T-helper 1 cell treated with Interleukin-12 subunit alpha and Interleukin-12 subunit beta and Interleukin-4 antibody, amounts not matched to agents 30 μg/mL and 1 μg/mL, for 36 hours (primary cell): Measurements from ENCODE around the gene RBMX.
"Not testable (repeated sequence)": the region's sequence is repeated elsewhere in the genome, so short reads cannot be mapped to it uniquely, and the experiment has no call there.

ENCODE experiments used
- H3K27ac Mint-ChIP-seq: one replicate; pipeline ENCODE4 v1.8.0; 2021; ENCODE audit warnings: mild to moderate bottlenecking, mixed read lengths
- H3K27me3 Mint-ChIP-seq: one replicate; pipeline ENCODE4 v1.8.0; 2021; ENCODE audit warnings: low read depth, mixed read lengths
- H3K36me3 Mint-ChIP-seq: one replicate; pipeline ENCODE4 v1.8.0; 2021; ENCODE audit warnings: low read depth, mixed read lengths
- H3K4me1 Mint-ChIP-seq: one replicate; pipeline ENCODE4 v1.8.0; 2021; ENCODE audit warnings: low read depth, mixed read lengths
- H3K4me3 Mint-ChIP-seq: one replicate; pipeline ENCODE4 v1.8.0; 2021; ENCODE audit warnings: mild to moderate bottlenecking, moderate library complexity, mixed read lengths
- H3K9me3 Mint-ChIP-seq: one replicate; pipeline ENCODE4 v1.8.0; 2021; ENCODE audit warnings: mixed read lengths

The RBMX gene

DNA sequence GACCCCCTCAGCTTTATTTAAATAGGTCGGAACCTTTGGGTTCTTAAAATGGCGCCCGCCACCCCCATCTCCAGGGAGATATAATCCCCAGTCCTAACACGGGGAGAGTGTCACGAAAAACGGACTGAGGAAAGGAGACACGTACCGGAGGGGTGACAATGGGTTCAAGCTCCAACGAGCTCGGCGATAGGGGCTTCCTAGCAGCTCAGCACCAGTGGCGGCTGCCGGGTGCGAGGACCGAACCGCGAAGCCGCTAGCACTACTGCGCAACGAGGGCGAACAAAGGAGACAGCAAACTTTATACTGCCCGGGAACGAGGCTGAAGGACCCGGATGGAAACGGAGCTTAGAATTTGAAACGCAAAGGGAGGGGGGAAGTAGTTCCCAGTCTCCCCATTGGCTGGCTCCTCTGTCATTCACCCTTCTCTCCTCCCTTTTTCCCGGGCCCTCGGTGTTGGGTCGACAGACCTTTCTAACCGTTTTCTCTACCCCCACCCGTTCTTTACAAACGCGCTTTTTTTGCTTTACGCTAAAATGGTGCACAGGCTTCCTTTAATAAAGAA, at the start of gene RBMX:
Gene RBMX (minus strand): TSS at position 274 of the 562 bp plus-strand sequence. CDS start 1,298 bp downstream, outside the sequence.
- Mint-ChIP-seq H3K36me3 (peaks cover 22% of the 10 kb centered on the region), H3K9me3 (no peaks in the 10 kb centered on the region), H3K27me3 (no peaks in the 10 kb centered on the region), H3K27ac (peak within 1 kb of the TSS; percentile 99), H3K4me3 (peak within 1 kb of the TSS; percentile 95), H3K4me1 (peaks cover 13% of the 10 kb centered on the region)

GRCh38 chrX:136921438-136921837, 40.9 kb upstream of the RBMX start:
- not testable (repeated sequence) for H3K4me3 Mint-ChIP-seq, H3K27ac Mint-ChIP-seq, H3K36me3 Mint-ChIP-seq, H3K9me3 Mint-ChIP-seq, H3K27me3 Mint-ChIP-seq, H3K4me1 Mint-ChIP-seq

DNA sequence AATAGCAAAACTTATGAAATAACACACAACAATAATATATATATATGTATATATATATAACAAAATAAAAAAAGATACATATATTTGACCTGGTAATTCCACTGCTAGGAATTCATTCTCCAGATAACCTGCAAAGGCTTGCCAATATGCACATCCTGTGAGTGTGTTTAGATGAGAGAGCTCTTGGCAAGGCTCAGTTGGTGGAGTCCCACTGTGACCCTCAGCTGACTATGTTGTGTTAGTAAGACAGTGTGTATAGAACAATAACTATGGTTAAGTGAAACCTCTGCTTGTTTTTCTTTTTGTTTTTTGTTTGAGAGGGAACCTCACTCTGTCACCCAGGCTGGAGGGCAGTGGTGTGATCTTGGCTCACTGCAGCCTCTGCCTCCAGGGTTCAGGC, 39.5 kb upstream of the RBMX start:
- Mint-ChIP-seq H3K27me3 (no peaks in the 10 kb centered on the region), H3K4me3 (no peak overlapping the region), H3K9me3 (no peaks in the 10 kb centered on the region), H3K4me1 (peaks cover 1% of the 10 kb centered on the region), H3K36me3 (peaks cover 2% of the 10 kb centered on the region), H3K27ac (no peak overlapping the region)

- H3K36me3 Mint-ChIP-seq, result no peaks in the 10 kb centered on the region
- H3K4me1 Mint-ChIP-seq, result no peaks in the 10 kb centered on the region
- no peaks in the 10 kb centered on the region for H3K9me3 Mint-ChIP-seq
- no peak overlapping the region for H3K27ac Mint-ChIP-seq
- no peak overlapping the region for H3K4me3 Mint-ChIP-seq
- H3K27me3 Mint-ChIP-seq, result no peaks in the 10 kb centered on the region
Measured at GRCh38 chrX:136916827-136917226, 36.3 kb upstream of the RBMX start.

- H3K27me3 Mint-ChIP-seq, H3K36me3 Mint-ChIP-seq, H3K27ac Mint-ChIP-seq, H3K9me3 Mint-ChIP-seq: not testable (repeated sequence)
- Mint-ChIP-seq H3K4me1 (peaks cover 15% of the 10 kb centered on the region), H3K4me3 (peak overlapping the region; percentile 44)
Measured at GRCh38 chrX:136911661-136912060, 31.1 kb upstream of the RBMX start.

DNA sequence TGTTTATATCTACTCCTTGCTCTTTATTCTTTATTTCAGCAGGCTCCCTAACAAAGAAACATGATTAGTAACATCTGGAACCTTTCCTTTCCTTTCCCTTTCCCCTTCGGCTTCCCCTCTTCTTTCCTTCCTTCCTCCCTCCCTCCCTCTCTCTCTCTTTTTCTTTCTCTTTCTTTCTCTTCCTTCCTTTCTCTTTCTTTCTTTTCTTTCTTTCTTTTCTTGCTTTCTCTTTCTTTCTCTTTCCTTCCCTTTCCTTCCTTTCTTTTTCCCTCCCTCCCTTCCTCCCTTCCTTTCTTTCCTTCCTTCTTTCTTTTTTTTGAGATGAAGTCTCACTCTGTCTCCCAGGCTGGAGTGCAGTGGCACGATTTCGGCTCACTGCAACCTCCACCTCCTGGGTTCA, 30.7 kb upstream of the RBMX start:
- Mint-ChIP-seq H3K27ac (no peak overlapping the region), H3K4me1 (peaks cover 15% of the 10 kb centered on the region), H3K4me3 (peak overlapping the region; percentile 44), H3K9me3 (no peaks in the 10 kb centered on the region), H3K27me3 (no peaks in the 10 kb centered on the region), H3K36me3 (no peaks in the 10 kb centered on the region)

DNA sequence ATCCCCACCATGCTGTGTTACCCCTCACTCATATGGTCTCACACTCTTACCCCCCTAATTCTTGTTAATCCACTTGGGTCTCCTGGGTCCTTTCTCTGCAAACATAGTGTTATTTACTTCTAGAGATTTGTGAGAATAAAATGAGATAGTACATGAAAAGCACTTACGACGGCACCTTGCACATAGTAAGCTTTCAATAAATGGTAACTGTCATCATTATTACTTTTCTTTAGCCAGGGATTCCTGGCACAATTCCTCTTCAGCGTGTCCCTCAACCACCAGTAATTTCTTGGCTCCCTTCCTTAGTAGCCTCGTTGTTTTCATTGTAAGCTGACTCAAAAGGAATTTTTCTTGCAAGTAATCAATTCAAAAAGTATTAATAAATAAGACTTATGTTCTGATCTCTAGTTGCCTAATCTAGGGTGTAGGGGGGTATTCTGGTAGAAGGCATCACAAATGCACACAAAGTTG, 30.1 kb upstream of the RBMX start:
- Mint-ChIP-seq H3K36me3 (no peaks in the 10 kb centered on the region), H3K27me3 (no peaks in the 10 kb centered on the region), H3K27ac (peak overlapping the region; percentile 81), H3K9me3 (no peaks in the 10 kb centered on the region), H3K4me3 (peak overlapping the region; percentile 92), H3K4me1 (peaks cover 15% of the 10 kb centered on the region)

GRCh38 chrX:136909706-136910564, 29.4 kb upstream of the RBMX start:
- peak overlapping the region; percentile 92 for H3K4me3 Mint-ChIP-seq
- no peaks in the 10 kb centered on the region for H3K36me3 Mint-ChIP-seq
- peak overlapping the region; percentile 81 for H3K27ac Mint-ChIP-seq
- H3K4me1 Mint-ChIP-seq, result peaks cover 15% of the 10 kb centered on the region
- H3K9me3 Mint-ChIP-seq, result no peaks in the 10 kb centered on the region
- no peaks in the 10 kb centered on the region for H3K27me3 Mint-ChIP-seq

DNA sequence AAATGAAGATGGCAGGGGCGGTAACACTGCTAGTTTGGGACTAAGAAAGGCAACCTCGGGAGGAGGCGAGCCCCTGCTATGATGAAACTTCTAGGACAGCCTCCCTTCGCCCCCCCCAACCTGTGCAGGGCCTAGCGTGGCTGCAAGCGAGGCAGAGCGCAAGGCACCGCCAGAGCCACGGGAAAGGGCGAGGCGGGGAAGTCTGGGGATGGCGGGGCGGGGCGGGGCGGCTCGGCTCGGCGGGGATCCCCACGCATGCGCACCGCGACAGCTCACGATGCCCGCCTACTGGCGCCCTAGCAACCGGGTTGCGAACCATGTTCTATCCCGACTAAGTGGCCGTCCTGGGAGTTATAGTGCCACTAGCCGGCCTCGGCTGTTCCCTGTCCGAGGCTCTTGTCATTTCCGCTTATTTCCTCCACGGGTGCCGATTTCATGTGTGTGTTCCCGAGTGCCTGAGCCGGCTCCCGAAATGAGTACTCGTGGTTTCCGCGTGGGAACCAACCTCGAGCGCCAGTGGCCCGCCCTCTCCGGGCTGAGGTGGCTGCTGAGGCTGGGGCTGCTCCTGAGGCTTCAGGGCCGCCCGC, 28.7 kb upstream of the RBMX start:
- Mint-ChIP-seq H3K27ac (peak overlapping the region; percentile 81), H3K27me3 (no peaks in the 10 kb centered on the region), H3K36me3 (no peaks in the 10 kb centered on the region), H3K4me1 (peaks cover 15% of the 10 kb centered on the region), H3K9me3 (no peaks in the 10 kb centered on the region), H3K4me3 (peak overlapping the region; percentile 92)

DNA sequence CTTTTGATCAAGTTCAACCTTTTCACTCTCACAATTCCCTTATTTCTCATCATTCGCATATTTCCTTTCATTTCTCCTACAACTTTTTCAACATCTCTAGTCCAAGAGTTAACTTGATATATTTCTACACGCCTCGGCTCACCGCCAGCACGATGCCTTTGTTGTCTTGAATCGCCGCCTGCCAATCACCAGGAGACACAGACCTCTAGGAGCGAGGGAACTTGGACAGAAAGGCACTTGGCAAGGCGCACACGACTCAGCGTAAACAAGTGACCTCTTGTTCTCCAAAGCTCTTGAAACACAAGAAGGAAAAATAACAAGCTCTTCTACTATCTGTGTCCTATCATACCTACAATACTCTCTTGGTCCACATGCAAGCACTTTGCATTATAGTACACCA, 27.1 kb upstream of the RBMX start:
- Mint-ChIP-seq H3K27ac (no peak overlapping the region), H3K4me3 (no peak overlapping the region), H3K4me1 (peaks cover 15% of the 10 kb centered on the region), H3K27me3 (no peaks in the 10 kb centered on the region), H3K9me3 (no peaks in the 10 kb centered on the region), H3K36me3 (no peaks in the 10 kb centered on the region)

- H3K27me3 Mint-ChIP-seq, result no peaks in the 10 kb centered on the region
- no peaks in the 10 kb centered on the region for H3K9me3 Mint-ChIP-seq
- no peaks in the 10 kb centered on the region for H3K36me3 Mint-ChIP-seq
- H3K4me3 Mint-ChIP-seq, result no peak overlapping the region
- H3K4me1 Mint-ChIP-seq, result peaks cover 15% of the 10 kb centered on the region
- no peak overlapping the region for H3K27ac Mint-ChIP-seq
Measured at GRCh38 chrX:136906921-136907510, 26.5 kb upstream of the RBMX start.

- not testable (repeated sequence) for H3K36me3 Mint-ChIP-seq, H3K4me3 Mint-ChIP-seq, H3K9me3 Mint-ChIP-seq, H3K27ac Mint-ChIP-seq, H3K4me1 Mint-ChIP-seq, H3K27me3 Mint-ChIP-seq
Measured at GRCh38 chrX:136904067-136904466, 23.5 kb upstream of the RBMX start.

DNA sequence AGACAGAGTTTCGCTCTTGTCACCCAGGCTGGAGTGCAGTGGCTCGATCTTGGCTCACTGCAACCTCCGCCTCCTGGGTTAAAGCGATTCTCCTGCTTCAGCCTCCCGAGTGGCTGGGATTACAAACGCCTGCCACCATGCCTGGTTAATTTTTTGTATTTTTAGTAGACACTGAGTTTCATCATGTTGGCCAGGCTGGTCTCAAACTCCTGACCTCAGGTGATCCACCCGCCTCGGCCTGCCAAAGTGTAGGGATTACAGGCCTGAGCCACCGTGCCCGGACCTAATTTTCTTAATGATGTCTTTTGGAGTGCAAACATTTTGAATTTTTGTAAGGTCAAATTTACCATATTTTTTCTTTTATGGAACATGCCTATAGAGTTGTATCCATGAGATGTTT, 19.5 kb upstream of the RBMX start:
- not testable (repeated sequence) for H3K4me3 Mint-ChIP-seq, H3K27ac Mint-ChIP-seq, H3K27me3 Mint-ChIP-seq, H3K9me3 Mint-ChIP-seq, H3K36me3 Mint-ChIP-seq, H3K4me1 Mint-ChIP-seq

DNA sequence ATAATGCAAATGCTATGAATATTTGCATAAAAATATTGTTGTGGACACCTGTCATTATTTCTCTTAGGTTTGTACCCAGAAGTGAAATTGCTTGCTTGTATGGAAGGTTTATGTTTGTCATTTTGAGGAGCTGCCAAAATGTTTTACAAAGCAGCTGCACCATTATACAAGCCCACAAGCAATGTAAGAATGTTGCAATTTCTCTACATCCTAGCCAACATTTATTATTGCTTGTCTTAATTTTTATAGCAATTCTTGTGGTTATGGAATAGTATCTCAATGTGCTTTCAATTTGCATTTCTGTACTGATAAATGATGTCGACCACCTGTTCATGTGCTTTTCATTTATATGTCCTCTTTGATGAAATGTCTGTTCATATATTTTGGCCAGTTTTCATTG, 18.7 kb upstream of the RBMX start:
- H3K27ac Mint-ChIP-seq, result no peak overlapping the region
- H3K36me3 Mint-ChIP-seq, result no peaks in the 10 kb centered on the region
- H3K27me3 Mint-ChIP-seq, result no peaks in the 10 kb centered on the region
- H3K9me3 Mint-ChIP-seq, result no peaks in the 10 kb centered on the region
- no peaks in the 10 kb centered on the region for H3K4me1 Mint-ChIP-seq
- H3K4me3 Mint-ChIP-seq, result no peak overlapping the region

- H3K36me3 Mint-ChIP-seq, H3K4me3 Mint-ChIP-seq, H3K9me3 Mint-ChIP-seq, H3K4me1 Mint-ChIP-seq, H3K27me3 Mint-ChIP-seq, H3K27ac Mint-ChIP-seq: not testable (repeated sequence)
Measured at GRCh38 chrX:136898752-136899151, 18.2 kb upstream of the RBMX start.
